ENCODE measurements around the gene KIF6. TPM values are rescaled to one million over a fixed set of nuclear protein-coding genes. Genes with fewer than 3 reads are reported as not detected.

KIF6 gene
- total and polyA plus RNA-seq, 2 of the 8 experiments (the other 6 are each of a cell fraction or from before 2014, with no cell fraction given), result 0.53 to 0.65 TPM

DNA sequence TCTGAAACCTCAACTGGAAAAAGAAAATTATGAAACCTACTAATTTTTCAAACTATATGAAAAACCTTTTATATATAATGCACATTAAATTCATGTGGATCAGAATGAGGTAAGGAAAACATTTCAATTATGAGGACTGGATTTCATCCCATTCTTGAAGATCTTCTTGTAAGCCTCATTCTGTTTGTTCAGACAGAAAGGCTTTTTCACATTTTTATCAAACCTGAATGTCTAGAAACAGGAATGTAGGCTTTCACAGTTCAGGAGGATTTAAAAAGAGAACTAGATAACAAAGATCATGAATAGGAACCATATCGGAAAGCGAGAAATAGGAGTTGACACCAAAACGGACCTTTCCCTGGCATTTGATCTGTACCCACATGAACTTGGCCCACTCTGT lies 210.2 kb downstream of the KIF6 start:
- no peak overlapping the region for H3K9ac ChIP-seq (replicated peaks in 1 of 4; ENCODE audit: extremely low read depth in 1 of 4, low read depth in 3 of 4, low read length in 3 of 4)

More for the DNA sequence above, 210.2 kb downstream of the KIF6 start:
- Histone ChIP-seq H3K27me3 (replicated peaks in 1 of 4; ENCODE audit: control insufficient read depth in 3 of 4, extremely low read depth in 1 of 4, insufficient read depth in 3 of 4, low read length in 3 of 4) (no peaks in the 10 kb centered on the region), H4K5ac (ENCODE audit: insufficient read length, low read depth, low read length) (no peak overlapping the region), H3K18ac (ENCODE audit: extremely low read depth, low read length) (no peak overlapping the region), H3K79me1 (ENCODE audit: low read depth, low read length) (no peaks in the 10 kb centered on the region), H2BK12ac (ENCODE audit: low read depth, low read length) (no peak overlapping the region), H3K14ac (ENCODE audit: insufficient read length) (no peak overlapping the region), H2BK15ac (ENCODE audit: low read length) (no peak overlapping the region), H3K23ac (ENCODE audit: insufficient read length) (no peak overlapping the region), H2BK120ac (replicated peaks; ENCODE audit: low read depth, low read length) (no peak overlapping the region), H3K36me3 (ENCODE audit: control insufficient read depth in 2 of 4, insufficient read depth in 4 of 4, low read length in 3 of 4) (no peaks in the 10 kb centered on the region), H3K23me2 (ENCODE audit: low read depth, low read length) (no peaks in the 10 kb centered on the region), H4K8ac (ENCODE audit: extremely low read depth, insufficient read depth, low read length) (peak overlapping the region; percentile 71; the same call in 1 of the 2 replicates), H3K4ac (replicated peaks; ENCODE audit: insufficient read length, low read depth, low read length) (no peak overlapping the region), H3K56ac (replicated peaks; ENCODE audit: insufficient read length, low read depth, low read length) (no peak overlapping the region), H3K27ac (ENCODE audit: low read depth, low read length) (no peak overlapping the region), H2BK20ac (ENCODE audit: low read length) (no peak overlapping the region), H3K4me2 (ENCODE audit: insufficient read depth in 1 of 2, low read depth in 2 of 2, low read length in 2 of 2) (no peak overlapping the region), H4K20me1 (replicated peaks in 1 of 2; ENCODE audit: control insufficient read depth in 1 of 2, insufficient read depth in 2 of 2, low read length in 2 of 2) (no peaks in the 10 kb centered on the region), H2AFZ (ENCODE audit: low read length) (no peak overlapping the region), H4K91ac (replicated peaks; ENCODE audit: insufficient read length, low read length) (no peak overlapping the region), H3K4me3 (ENCODE audit: extremely low read depth in 1 of 4, insufficient read depth in 2 of 4, low read depth in 3 of 4, low read length in 4 of 4) (no peak overlapping the region), H3K4me1 (replicated peaks in 1 of 4; ENCODE audit: control insufficient read depth in 3 of 4, insufficient read depth in 4 of 4, low read length in 3 of 4) (no peaks in the 10 kb centered on the region), H2AK5ac (ENCODE audit: low read depth, low read length) (no peak overlapping the region), H3K79me2 (ENCODE audit: control insufficient read depth in 1 of 2, insufficient read depth in 2 of 2, low read length in 2 of 2) (no peaks in the 10 kb centered on the region), H3K9me3 (ENCODE audit: insufficient read depth in 2 of 2, low read depth in 1 of 2, low read length in 1 of 2) (no peaks in the 10 kb centered on the region), H2BK5ac (ENCODE audit: low read depth, low read length) (no peak overlapping the region)
- DNase-seq (ENCODE audit: low read depth in 1 of 2, low spot score in 2 of 2) (no peak), FAIRE-seq (no peak)
- ChIA-PET CTCF (ENCODE audit: partially characterized antibody) (interaction anchor here (0.6 to 1.0 kb wide), 2 partner anchors 8 to 44 kb away, joined by 3 read pairs; no protein-coding TSS in a partner anchor), POLR2A (ENCODE audit: partially characterized antibody) (no interaction called here)
- WGBS, 2 experiments (ENCODE audit: extremely low coverage in 1 of 2, insufficient coverage in 1 of 2, insufficient read length in 1 of 2, insufficient replicate concordance in 2 of 2, low coverage in 1 of 2, low lambda C conversion rate in 2 of 2, missing lambda C conversion rate in 1 of 2), result 94% methylated on average over 3 of the region's 3 CpGs; no CpG with 5 or more reads in 1 of the 2 experiments
- TF ChIP-seq JUN (IDR thresholded peaks at IDR 0.05; ENCODE audit: low read depth, low read length) (no peak), CHD1 (IDR thresholded peaks at IDR 0.05; ENCODE audit: low read depth, low read length) (no peak), SP4 (IDR thresholded peaks at IDR 0.05; ENCODE audit: low read length) (no peak), RNF2 (IDR thresholded peaks at IDR 0.05; ENCODE audit: borderline replicate concordance, low read depth, low read length, missing control alignments, poor library complexity, severe bottlenecking) (no peak), HDAC2 (IDR thresholded peaks at IDR 0.05; ENCODE audit: borderline replicate concordance in 1 of 2, low read depth in 2 of 2, low read length in 2 of 2) (no peak), KDM4A (IDR thresholded peaks at IDR 0.05; ENCODE audit: low read depth, low read length, severe bottlenecking) (no peak), ZNF274 (IDR thresholded peaks at IDR 0.05; ENCODE audit: borderline replicate concordance, extremely low read depth, low read length) (no peak), SIX5 (IDR thresholded peaks at IDR 0.05; ENCODE audit: low read depth, low read length) (no peak)
- TF ChIP-seq, protein P1, sequence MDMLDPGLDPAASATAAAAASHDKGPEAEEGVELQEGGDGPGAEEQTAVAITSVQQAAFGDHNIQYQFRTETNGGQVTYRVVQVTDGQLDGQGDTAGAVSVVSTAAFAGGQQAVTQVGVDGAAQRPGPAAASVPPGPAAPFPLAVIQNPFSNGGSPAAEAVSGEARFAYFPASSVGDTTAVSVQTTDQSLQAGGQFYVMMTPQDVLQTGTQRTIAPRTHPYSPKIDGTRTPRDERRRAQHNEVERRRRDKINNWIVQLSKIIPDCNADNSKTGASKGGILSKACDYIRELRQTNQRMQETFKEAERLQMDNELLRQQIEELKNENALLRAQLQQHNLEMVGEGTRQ (IDR thresholded peaks at IDR 0.05; ENCODE audit: low read length), result no peak

Data from H1 (cell line).